Retinal pigment epithelial cell (primary cell): ENCODE measurements around the gene VWDE.
A peak's percentile ranks its signal among the peaks of the same experiment; 100 is the strongest.
"Not testable (repeated sequence)": the region's sequence is repeated elsewhere in the genome, so short reads cannot be mapped to it uniquely, and the experiment has no call there.

Source experiments
- DNase-seq: peaks from one replicate; pipeline ENCODE4 v3.0.0-alpha.2; 2010; ENCODE audit warnings: low read depth
- H3K4me3 ChIP-seq: 2 replicates; pipeline ENCODE4 v1.5.1; 2011; ENCODE audit warnings: mild to moderate bottlenecking, low read length, control low read depth, moderate library complexity
- TF ChIP-seq, protein P1 (sequence below): conservative IDR thresholded peaks from 2 replicates; pipeline ENCODE4 v1.5.1; 2011; ENCODE audit warnings: low read depth, low read length, control low read depth, inconsistent platforms

Gene VWDE

GRCh38 chr7:12403287-12404181 lies at the start of gene VWDE:
Gene VWDE (minus strand): TSS chr7:12403865. CDS start chr7:12403716, 149 bp downstream.
- H3K4me3 ChIP-seq: peak within 1 kb of the TSS; percentile 62
- TF ChIP-seq, protein P1, sequence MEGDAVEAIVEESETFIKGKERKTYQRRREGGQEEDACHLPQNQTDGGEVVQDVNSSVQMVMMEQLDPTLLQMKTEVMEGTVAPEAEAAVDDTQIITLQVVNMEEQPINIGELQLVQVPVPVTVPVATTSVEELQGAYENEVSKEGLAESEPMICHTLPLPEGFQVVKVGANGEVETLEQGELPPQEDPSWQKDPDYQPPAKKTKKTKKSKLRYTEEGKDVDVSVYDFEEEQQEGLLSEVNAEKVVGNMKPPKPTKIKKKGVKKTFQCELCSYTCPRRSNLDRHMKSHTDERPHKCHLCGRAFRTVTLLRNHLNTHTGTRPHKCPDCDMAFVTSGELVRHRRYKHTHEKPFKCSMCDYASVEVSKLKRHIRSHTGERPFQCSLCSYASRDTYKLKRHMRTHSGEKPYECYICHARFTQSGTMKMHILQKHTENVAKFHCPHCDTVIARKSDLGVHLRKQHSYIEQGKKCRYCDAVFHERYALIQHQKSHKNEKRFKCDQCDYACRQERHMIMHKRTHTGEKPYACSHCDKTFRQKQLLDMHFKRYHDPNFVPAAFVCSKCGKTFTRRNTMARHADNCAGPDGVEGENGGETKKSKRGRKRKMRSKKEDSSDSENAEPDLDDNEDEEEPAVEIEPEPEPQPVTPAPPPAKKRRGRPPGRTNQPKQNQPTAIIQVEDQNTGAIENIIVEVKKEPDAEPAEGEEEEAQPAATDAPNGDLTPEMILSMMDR: peak; percentile 19
- no peak for DNase-seq

- not testable (repeated sequence) for H3K4me3 ChIP-seq, DNase-seq
These were observed 49.5 kb upstream of the VWDE start for GRCh38 chr7:12453136-12453535.

GRCh38 chr7:12450615-12451014 lies 47.0 kb upstream of the VWDE start:
- TF ChIP-seq, protein P1: no peak
- DNase-seq: no peak
- no peak overlapping the region for H3K4me3 ChIP-seq

DNA sequence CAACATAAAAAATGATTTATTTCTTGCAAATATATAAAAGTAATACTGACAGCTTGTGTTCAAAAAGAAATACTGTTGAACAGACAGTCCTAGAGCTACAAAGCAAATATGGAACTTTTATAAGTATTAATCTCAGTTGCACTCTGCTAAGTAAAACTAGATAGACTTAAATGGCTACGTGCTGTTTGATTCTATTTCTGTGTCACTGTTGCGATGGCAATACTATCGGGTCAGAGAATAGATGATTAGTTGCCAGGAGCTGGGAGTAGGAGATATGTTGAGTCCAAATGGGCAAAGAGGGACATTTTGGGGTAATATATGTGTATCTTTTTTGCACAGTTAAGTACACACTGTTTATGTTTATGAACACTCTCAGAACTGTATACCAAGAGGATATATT lies 41.1 kb upstream of the VWDE start:
- H3K4me3 ChIP-seq: no peak overlapping the region
- DNase-seq: no peak

GRCh38 chr7:12440229-12440628 lies 36.6 kb upstream of the VWDE start:
- TF ChIP-seq, protein P1: no peak
- no peak overlapping the region for H3K4me3 ChIP-seq
- DNase-seq: no peak

More for the DNA sequence above, 41.1 kb upstream of the VWDE start:
- TF ChIP-seq, protein P1: no peak

DNA sequence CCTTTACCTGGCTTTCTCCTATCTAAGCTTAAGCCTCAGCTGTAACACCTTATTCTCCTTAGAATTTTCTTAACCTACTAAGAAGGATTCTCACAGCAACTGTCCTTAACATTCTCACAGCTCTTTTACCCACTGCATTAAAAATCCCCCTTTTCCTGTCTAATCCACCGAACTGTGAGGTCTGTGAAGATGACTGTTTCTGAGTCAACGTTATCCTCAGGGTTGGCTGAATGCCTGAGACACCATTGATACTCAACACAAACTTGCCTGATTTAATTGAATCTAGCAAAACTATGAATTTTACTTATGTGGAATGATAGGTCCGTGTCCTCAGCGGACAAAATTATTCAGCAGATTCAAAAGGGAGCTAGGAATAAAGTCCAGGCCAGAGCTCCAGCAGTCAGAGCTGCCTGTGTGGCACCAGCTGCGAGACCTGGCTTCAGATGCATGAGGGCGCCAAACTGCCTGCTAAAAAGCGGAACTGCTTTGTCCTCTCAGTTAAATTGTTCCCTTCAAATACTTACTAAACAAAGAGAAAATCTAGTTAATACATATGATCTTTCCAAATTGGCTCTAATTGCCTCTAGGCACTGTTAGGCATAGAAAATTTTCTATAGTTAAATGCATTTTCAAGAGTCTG lies 33.4 kb upstream of the VWDE start:
- H3K4me3 ChIP-seq: no peak overlapping the region
- DNase-seq: no peak
- TF ChIP-seq, protein P1: peak; percentile 48

DNA sequence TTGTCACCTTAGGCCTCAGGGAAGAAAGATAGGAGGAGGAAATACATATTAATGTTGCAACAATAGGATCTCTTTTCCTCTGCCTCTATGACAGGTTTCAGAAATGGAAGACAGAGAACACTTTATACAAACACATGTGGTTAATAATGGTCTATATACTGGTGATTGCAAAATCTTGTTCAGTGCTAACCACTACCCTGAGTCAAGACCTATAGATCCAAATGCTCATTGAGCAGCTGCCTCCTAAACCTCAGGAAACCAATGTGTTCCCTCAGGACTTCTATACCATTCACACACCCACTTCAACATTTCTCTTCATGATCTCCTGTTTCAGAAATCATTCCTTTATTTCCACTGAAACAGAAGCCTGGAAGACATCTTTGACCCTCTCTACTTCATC lies 32.5 kb upstream of the VWDE start:
- TF ChIP-seq, protein P1: no peak
- no peak for DNase-seq

More for the DNA sequence above, 32.5 kb upstream of the VWDE start:
- no peak overlapping the region for H3K4me3 ChIP-seq
